Hypothalamus (tissue), 51 donors: ENCODE results near the gene CAGE1.

Experiments
- DNase-seq, 51 donors: peaks; one replicate each; lab custom pipeline; 2025; lab: John Stamatoyannopoulos, UW

The CAGE1 gene

DNA sequence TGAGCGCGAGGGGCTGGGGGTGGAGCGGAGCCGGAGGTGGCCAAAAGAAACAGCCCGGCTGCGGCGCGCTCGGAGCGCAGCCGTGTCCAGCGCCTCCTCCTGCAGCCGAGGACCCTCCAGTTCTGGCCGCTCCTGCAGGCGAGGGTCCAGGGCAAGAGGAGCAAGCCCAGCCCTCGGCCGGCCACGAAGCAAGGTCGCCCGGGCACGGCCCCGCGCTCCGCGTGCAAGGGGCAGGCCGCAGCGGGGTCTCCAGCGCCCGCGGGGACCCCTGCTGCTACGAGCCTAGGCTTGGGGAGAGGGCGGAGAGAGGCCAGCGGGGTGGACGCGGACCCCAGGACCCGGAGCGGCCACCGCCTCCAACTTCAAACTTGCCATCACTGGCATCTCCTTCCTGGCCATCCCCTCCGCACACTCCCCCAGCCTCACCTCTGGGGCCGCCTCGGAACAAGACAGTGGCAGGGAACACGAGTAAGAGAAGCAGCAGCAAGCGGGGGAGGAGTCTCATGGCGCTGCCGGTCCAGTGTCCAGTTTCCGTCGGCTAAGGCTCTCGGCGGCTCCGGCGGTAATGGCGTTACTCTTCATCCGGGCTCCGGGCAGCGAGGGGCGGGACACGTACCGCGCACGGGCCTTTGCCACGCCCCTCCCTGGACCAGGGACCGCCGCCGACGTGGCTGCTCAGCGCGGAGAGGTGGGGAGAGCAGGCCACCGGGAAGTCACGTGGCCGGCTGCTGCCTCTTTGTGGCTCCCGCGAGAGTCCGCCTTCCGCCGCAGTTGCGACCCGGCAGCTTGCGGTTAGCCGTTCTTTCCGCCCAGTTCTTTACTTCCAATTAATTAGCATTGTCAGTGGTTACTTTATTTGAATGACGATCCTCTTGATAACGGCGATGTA lies 76.7 kb downstream of the CAGE1 start, which contains the start of gene SSR1:
TSS of gene SSR1 (minus strand) at position 584 of the 889 bp plus-strand sequence. CDS start at position 505, 79 bp downstream.
- peak; percentile 67 to 99 (median 96) for DNase-seq

DNA sequence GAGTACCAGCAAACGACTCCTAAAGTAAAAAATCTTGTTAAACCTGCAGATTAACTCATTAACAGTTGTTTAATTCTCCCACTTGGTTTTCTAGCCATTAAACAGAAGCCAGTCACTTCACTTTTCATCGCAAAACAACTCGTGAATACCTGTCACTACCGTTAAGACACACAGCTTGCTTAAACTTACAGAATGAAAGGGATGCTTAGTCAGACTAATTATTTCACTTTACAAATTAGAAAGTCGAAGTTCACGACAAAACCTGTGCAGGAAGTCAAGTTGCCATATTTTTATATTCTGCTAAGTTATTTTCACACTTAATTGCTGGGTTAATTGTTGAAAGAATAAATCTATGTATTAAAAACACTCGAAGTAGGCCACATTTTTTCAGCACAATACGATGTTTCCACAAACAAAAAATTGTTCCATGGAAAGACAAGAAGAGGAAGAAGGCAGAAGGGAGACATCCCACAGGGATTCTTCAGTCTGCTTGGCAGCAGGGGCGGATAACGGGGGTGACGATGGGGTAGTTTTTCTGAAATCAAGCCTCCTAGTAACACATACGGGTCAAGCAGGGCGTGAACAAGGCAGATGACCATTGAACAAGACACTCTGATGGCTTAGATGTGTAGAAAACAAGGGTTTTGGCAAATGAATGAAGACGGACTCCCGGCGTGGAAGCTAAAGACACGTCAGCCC lies 77.5 kb downstream of the CAGE1 start:
- DNase-seq, result peak in 9 of 51 donors; percentile 13 to 58 (median 27)

DNA sequence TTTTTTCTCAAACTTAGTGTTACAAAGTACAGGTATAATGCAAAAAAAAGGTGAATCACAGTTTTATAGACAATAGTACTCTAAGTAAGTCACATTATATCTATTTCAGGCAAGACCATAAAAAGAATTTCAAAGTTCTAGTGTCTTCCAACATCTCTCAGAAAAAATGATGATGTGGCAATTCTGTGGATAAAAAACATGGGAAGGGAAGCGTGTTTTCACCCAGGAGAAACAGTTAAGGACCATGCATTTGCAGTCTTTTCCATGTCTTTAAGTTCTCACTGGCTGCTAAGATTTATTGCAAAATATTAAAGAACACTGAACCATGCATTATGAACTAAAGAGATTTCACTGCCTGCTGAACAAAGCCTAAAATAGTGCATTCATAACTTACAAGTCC lies 78.4 kb downstream of the CAGE1 start:
- DNase-seq, result no peak

DNA sequence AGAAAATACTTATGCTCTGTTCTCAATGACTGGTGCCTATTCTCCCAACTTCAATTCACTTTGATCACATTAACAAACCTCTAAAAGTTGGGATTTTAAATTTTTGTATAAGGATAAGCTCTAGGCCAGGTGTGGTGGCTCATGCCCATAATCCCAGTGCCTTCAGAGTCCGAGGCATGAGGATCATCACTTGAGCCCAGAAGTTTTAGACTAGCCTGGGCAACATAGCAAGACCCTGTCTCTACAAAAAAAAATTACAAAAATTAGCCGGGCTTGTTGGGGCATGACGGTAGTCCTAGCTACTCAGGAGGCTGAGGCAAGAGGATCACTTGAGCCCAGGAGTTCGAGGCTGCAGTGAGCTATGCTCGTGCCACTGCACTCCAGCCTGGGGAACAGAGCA lies 80.5 kb downstream of the CAGE1 start:
- no peak for DNase-seq

DNA sequence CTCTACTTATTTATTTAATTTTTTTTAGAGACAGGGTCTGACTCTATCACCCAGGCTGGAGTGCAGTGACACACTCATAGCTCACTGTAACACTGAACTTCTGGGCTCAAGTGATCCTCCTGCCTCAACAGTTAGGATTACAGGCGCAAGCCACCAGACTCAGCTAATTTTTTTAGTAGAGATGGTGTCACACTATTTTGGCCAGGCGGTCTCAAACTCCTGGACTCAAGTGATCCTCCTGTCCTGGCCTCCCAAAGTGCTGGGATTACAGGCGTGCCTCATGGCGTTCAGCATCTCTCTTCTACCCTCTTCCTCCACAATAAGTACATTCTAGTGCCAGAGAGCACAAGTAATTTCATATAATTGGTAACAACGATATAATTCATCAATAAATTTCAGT lies 82.0 kb downstream of the CAGE1 start:
- DNase-seq, result no peak

DNA sequence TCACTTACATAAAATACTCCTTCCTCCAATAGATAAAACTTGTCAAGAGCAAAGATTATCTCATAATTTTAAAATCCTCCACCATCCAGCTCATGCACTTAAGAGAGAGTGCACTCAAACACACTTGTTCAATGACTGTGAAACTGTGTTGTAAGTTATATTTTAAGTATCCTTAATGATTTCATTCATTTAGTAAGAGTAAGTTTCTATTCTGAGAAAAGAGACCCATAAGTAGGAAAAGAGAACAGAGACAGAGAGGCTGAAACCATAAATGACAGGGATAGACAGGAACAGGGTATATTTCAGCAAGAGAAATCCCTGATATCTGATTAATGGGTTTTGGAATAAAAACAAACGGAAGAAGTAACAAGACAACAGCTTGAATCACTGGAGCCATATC lies 84.7 kb downstream of the CAGE1 start:
- no peak for DNase-seq

DNA sequence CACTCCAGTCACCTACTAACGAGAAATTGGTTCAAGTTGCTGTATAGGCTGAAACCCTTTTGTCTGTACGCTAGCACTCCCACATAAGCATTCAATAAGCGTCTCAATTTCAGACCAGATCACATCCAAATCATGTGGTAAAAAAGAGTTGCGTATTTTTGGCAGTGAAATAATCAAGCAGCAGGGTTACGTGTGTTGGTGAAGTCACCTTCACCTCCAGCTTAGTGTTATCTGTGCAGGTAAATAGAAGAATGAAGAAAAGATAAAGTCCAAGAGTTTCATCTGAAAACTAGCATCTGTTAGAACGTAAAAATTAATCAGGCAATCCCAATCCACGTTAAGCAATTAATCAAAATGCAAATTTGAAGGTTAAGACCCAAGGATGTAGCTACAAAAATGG lies 87.8 kb downstream of the CAGE1 start:
- DNase-seq, result no peak

DNA sequence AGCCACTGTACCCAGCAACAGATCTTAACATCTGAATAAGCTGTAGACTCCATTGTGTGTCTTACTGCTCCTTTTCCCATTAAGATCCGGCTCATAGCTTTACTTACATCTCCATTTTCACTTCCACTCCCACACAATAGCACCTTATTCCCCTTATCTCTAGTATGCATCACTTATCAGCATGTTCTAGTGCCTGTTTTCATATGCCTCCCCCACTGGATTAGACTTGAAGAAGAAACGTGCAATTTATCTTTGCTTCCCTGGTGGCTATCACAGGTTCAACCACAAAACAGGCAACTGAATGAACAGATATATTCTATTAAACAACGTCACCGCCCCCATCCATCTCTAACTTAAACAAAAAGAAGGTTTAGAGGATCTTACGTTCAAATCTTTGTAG lies 88.6 kb downstream of the CAGE1 start:
- DNase-seq, result no peak

DNA sequence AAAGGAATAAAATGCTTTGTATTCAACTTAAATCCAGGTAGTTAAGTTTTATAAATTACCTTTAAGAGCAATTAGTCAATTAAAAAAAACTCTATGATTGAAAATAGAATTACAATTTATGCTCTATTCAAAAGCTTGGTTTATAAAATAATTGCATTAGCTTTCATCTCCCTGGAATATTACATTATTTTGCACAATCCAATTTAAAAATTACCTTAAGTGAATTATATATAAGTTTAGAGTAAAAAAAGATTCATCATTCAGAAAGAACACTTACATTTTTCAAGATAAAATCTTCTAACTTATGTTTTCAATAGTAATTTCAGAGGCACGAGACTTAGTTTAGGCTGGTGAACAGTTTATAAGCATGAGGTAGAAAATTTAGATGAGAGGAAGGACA lies 91.4 kb downstream of the CAGE1 start:
- no peak for DNase-seq

DNA sequence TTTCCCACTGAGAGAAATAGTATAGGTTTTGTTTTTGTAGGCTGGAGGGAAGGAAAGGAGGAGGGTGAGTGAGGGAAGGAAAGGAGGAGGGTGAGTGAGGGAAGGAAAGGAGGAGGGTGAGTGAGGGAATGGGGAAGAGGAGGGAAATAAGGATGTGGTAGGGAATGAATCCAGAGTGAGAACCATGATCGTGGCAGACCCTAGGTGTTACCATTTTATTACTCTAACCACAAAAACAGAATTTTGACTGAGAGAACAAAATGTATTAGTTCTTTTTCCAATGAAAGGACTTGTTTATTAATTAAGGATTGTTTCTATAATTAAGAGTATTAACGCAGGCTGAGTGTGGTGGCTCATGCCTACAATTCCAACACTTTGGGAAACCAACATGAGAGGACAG lies 92.9 kb downstream of the CAGE1 start:
- no peak for DNase-seq

DNA sequence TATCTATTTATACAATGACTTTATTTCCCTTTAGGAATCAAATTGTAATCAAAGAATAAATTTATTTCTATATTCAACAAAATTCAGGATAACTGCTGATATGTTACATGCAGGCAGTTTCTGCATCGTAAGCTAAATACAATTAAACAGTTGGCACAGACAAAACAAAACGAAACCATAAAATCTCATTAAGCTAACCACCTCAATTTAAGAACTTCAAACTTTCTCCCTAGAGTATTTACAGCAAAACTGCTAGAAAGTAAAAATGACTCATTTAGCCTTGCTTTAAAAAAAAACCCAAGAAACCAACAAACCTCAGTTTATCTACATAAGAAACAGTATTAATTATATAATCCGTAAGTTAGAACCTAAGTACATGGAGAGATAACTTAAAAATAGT lies 93.6 kb downstream of the CAGE1 start:
- DNase-seq, result no peak

DNA sequence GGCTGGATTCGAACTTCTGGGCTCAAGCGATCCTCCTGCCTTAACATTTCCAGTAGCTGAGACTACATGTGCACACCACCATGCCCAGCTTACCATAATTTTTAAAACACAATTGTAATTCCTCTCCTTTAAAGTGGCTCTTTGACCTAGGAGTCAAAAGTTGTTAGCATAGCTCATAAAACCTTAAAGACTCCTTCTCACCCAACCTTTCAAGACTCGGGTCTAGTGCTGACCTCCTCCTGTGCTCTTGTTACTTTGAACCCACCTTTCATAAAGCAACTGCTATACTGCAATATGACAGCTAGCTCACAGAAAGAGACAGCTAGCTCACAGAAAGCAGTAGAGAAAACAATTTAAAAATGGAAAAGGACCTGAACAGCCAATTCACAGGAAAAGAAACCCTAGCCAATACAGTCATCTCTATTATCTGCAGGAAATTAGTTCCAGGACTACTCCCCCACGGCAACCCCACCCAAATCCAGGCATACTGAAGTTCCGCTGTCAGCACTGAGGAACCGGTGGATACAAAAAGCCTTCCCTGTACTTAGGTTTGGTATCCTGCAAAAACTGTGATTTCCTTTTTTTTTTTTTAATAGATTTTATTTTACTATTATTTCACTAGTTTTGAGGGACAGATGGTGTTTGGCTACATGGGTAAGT lies 96.8 kb downstream of the CAGE1 start:
- no peak for DNase-seq

DNA sequence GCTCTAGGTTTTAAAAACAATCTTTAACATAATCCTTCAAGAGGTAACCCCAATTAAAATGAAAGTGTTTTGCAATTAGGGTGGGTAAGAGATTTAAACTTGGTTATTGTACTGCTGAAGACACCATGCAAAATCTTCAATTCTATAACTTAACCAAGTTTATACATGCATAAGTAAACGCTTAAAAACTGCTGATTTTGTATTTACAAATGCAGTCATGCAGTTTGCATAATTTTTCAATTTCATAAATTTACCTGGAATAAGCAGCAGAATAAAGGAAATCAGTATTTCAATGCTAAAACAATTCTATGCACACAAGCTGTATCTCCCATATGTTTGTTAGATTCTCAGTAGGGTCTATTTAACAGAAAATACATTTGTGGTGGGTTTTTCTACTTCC lies 99.5 kb downstream of the CAGE1 start:
- no peak for DNase-seq

DNA sequence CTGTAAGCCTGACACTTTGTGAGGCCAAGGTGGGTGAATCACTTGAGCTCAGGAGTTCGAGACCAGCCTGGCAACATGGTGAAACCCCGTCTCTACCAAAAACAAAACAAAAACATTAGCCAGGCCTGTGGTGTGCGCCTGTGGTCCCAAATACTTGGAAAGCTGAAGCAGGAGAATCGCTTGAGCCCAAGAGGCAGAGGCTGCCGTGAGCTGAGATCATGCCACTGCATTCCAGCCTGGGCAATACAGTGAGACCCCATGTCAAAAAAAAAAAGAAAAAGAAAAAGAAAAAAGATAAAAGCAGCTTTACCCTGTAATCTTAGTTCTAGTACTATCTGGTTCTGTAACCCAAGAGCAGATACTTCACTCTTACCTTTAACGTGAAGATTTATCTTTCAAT lies 104.1 kb downstream of the CAGE1 start:
- DNase-seq, result no peak

DNA sequence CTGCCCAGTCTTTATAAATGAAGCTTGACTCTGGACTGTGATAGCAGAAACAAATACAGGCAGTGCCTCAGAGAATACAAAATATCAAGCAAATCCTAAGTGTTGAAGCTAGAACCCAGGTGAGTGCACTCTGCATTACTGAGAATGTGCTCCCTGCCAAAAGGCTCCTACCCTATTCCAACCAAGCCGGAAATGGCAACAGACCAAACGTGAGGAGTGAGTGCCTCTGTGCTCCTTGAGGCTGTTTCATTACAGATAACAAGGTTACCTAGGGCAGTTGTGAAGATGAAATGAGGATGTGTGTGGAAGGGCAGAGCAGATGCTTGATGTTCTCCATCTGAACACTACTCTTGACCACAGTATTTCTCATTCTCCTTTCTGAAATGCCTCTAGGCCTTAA lies 105.9 kb downstream of the CAGE1 start:
- no peak for DNase-seq

DNA sequence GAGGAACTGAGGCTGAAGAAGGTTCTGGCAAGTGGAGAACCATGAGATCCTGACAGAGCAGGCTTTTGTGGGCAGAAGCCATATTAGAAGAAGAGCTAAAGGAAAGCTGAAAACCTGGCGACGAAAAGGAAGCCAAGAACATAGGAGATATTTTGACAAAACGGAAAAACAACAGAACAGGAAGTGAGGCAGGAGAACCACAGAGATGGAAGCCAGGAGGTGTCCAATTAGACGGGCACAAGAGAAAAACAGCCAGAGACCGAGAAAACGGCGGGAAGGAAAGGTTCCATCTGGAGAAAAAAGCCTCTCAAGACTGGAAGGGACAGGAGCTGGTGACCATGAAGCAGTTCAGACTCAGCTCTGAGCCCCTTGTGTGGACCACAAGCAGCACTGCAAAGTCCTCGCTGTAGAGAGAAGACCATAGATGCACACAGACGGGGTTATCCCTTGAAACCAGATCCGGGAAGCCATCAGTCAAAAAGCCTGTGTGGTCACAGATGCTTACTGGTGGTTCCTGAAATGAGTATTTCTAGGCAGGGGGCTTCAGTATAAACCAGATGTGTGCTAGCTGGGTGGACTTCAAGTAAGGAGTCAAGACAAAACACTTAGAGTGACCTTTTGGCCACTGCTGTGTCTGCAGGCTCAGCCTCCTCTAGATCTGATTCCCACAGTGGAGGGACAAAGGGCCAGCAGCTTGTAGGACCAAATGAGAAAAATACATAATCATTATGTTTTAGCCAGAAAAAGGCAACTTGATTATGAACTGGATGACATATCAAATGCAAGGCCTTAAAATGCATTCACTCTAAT lies 107.2 kb downstream of the CAGE1 start:
- no peak for DNase-seq
